Skin of body (tissue), 2 donors: Measurements from ENCODE around the gene SLC27A2. TPM values are rescaled to one million over a fixed set of nuclear protein-coding genes. Genes with fewer than 3 reads are reported as not detected.
"Not testable (repeated sequence)": the region's sequence is repeated elsewhere in the genome, so short reads cannot be mapped to it uniquely, and the experiment has no call there.

ENCODE experiments used
- DNase-seq: peaks from one replicate; lab custom pipeline; 2025; lab: John Stamatoyannopoulos, UW
- total RNA-seq: library from RNA; depleted of rRNA; stranded (reverse); fragments of >200 nt; gene quantifications from one replicate; pipeline ENCODE4 v1.2.3, GENCODE V29; 2014

SLC27A2 gene
- total RNA-seq, result 0.39 TPM

DNA sequence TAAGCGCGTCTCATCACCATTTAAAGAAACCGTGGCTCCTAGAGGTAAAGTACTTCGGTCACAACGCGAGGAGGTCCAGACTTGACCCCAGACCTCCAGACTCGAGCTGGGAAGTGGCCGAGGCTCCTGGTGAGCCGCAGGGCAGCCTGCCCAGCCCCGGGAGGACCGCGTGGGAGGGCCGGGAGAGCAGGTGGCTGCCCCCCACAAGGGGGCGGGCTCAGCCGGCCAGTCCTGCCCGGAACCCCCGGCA, at the start of gene SLC27A2:
TSS of gene SLC27A2 (plus strand) at position 228 of the 250 bp plus-strand sequence. CDS start 232 bp downstream, outside the sequence.
- DNase-seq, result no peak

DNA sequence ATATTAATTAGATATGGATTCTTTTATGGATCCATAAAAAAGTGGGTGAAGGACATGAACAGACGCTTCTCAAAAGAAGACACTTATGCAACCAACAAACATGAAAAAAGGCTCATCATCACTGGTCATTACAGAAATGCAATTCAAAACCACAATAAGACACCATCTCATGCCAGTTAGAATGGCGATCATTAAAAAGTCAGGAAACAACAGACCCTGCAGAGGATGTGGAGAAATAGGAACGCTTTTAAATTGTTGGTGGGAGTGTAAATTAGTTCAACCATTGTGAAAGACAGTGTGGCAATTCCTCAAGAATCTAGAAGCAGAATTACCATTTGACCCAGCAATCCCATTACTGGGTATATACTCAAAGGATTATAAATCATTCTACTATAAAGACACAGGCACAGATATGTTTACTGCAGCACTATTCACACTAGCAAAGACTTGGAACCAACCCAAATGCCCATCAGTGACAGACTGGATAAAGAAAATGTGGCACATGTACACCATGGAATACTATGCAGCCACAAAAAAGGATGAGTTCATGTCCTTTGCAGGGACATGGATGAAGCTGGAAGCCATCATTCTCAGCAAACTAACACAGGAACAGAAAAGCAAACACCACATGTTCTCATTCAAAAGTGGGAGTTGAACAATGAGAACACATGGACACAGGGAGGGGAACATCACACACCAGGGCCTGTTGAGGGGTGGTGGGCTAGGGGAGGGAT, 49.6 kb upstream of the SLC27A2 start:
- DNase-seq, result not testable (repeated sequence)

DNA sequence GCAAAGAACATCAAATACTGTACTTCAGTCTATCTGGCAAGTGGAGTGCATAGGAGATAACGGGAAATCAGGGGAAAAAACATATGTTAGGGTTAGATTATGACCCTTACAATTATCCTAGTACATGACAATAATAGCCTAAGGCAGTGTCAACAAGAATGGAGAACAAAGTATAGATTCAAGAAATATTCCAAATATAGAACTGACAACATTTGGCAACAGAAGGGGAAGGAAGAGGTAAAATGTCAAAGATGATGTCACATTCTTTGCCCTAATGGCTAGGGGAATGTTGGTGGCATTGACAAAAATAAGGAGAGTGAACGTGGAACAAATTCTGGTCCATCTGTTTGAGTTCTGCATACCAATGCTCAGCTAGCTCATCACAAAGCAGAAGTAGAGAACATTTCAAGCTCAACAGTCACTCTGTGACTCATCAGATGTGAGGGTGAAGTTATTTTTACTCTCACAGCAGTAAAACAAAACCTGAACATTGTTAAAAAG, 47.4 kb upstream of the SLC27A2 start:
- peak; percentile 22 for DNase-seq

DNA sequence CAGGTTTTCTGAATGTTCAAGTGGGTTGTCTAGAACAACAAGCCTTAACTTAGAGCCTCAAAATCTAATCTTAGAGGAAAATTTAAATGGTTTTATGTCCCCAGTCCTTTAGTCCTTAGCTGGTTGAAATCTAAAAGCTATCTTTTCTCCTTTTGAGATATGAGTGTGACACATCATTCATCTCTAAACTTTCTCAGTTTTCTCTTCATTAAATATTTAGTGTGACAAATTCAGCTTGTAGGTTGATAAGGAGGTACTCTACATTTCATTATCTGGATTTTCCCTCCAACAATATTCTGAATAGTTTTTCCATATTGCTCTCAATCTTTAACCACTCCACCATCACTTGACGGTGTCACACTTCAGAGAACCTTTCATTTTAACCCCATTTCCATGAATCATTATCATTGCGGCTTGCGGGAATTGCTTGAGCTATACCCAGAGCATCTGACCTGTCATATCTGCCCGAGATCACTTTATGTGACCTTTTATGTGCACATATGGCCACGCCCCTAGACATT, 46.9 kb upstream of the SLC27A2 start:
- no peak for DNase-seq

DNA sequence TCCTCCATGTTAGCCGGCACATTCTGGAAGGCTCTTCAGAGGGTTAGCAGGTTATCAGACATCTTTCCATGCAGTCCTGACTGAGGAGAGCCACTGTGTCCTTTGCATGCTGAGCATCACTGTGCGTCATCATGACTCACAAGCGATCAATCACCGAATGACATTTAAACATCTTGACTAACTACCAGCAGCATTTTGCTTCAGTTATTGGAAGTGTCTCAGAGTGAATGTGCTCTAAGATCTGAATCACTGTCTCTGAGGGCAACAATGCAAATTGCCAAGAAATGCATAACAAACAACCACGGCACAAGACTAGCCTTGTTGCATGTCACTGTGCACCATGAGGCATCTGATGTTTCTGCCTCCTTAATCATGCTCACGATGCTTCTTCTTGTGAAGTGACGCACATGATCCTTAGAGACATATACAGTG, 44.6 kb upstream of the SLC27A2 start:
- no peak for DNase-seq

GRCh38 chr15:50137893-50138292, 44.1 kb upstream of the SLC27A2 start:
- no peak for DNase-seq

- DNase-seq, result no peak
Observed at GRCh38 chr15:50138391-50138790, 43.6 kb upstream of the SLC27A2 start.

- DNase-seq, result no peak
Observed at GRCh38 chr15:50140098-50140497, 41.9 kb upstream of the SLC27A2 start.

DNA sequence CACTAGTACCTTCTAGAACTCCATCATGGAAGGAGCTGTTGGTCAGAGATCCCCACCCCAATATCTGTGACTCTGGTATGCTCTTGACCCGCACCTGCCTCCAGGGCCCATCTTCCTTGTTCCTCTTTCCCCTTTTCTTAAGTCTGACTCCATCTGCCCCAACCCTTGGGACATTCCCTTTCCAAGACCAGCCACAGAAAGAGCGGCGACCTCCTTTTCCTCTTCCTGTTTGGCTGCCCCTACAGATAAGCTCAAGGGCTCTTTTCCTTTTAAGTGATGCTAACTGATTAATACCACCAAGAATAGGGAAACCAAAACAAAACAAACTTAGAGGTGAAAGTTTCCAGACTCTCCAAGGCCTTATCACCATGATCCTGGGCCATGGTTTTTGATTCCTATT, 41.0 kb upstream of the SLC27A2 start:
- no peak for DNase-seq

GRCh38 chr15:50141856-50142255, 40.1 kb upstream of the SLC27A2 start:
- no peak for DNase-seq

- DNase-seq, result no peak
Observed at GRCh38 chr15:50143255-50143860, 38.6 kb upstream of the SLC27A2 start.

- DNase-seq, result no peak
Observed at GRCh38 chr15:50144341-50145120, 37.5 kb upstream of the SLC27A2 start.

DNA sequence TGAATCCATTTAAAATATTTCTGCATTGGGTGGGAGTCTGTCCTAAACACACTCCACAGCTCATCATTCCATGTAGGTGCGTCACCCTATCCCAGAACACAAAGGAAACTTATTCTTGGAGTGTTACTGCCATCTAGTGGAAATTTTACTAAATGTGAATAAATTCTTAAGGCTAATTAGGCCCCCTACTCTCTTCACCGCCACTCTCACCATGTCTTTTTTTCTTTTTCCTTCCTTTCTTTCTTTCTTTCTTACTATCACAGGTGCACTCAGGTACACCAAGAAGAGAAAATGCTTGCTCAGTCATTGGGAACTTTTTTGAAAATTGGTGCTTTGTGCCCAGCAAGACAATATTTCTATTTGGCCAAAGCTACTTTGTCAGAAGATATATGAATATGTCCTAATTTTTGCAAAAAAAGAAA, 36.5 kb upstream of the SLC27A2 start:
- peak; percentile 68 for DNase-seq

- no peak for DNase-seq
Observed at GRCh38 chr15:50146632-50147031, 35.4 kb upstream of the SLC27A2 start.

DNA sequence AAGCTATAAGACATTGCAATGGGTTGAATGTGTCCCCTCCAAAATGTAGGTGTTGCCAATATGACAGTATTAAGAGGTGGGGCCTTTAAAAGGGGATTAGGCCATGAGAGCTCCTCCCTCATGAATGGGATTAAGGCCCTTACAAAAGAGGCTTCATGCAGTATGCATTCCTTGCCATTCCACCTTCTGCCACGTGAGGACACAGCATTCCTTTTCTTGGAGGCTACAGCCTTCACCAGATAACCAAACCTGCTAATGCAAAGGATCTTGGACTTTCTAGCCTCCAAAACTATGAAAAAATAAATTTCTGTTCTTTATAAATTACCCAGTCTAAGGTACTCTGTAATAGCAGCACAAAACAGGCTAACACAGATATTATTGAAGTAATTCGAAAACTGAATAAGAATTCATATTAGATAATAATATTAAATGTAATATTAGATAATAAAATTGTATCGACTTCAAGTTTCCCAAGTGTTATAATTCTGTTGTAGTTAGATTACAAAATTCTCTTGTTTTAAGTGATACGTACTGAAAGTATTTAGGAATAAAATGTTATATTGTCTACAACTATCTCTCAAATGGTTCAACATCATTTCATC, 33.5 kb upstream of the SLC27A2 start:
- no peak for DNase-seq

GRCh38 chr15:50149090-50149489, 32.9 kb upstream of the SLC27A2 start:
- no peak for DNase-seq

DNA sequence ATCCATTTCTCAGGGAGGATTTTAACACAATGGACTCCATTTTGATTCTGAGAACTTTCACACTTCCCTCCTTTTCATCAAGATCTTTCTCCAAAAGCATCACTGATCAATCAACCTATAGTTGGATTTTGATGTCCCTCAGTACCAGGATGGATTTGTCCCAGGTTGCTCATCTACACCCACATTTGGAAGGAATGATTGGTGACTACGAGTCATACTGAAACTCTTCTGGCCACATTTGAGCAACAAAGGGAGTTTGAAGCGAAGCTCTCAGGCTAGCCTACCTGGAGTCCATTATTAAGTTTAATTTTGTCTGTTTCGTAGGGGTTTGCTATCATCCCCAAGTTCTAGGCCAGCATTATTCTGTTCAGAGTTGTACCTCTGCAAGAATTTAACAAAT, 31.6 kb upstream of the SLC27A2 start:
- no peak for DNase-seq

- no peak for DNase-seq
Observed at GRCh38 chr15:50150851-50151250, 31.1 kb upstream of the SLC27A2 start.

DNA sequence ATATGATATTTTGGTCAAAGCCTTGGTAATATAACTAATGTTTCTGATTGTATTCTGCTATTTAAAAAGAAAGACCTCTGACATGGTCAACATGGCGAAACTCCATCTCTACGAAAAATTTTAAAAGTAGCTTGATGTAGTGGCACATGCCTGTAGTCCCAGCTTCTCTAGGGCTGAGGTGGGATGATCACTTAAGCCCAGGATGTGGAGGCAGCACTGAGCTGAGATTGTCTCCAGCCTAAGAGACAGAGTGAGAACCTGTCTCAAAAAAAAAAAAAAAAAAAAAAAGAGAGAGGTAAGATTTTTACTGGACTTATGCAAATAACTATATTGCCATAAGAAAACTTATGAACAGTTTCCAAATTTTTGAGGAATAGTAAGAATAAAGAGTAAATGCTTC, 30.5 kb upstream of the SLC27A2 start:
- DNase-seq, result no peak

DNA sequence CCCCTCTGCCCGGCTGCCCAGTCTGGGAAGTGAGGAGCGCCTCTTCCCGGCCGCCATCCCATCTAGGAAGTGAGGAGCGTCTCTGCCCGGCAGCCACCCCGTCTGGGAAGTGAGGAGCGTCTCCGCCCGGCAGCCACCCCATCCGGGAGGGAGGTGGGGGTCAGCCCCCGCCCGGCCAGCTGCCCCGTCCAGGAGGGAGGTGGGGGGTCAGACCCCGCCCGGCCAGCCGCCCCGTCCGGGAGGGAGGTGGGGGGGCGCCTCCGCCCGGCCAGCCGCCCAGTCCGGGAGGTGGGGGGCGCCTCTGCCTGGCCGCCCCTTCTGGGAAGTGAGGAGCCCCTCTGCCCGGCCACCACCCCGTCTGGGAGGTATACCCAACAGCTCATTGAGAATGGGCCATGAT, 23.8 kb upstream of the SLC27A2 start:
- not testable (repeated sequence) for DNase-seq

- DNase-seq, result no peak
Observed at GRCh38 chr15:50162969-50163718, 18.9 kb upstream of the SLC27A2 start.
